ENCODE measurements around the gene EFHC1. TPM values are rescaled to one million over a fixed set of nuclear protein-coding genes. Genes with fewer than 3 reads are reported as not detected.

Gene EFHC1
- total RNA-seq, 1 experiment from 2014 or later: 24.6 TPM

GRCh38 chr6:52375780-52376556 is 44.2 kb upstream of the EFHC1 start:
- TF ChIP-seq REST (IDR thresholded peaks at IDR 0.05; ENCODE audit: insufficient read depth in 1 of 2, low read depth in 2 of 2, low read length in 1 of 2): no peak
- no peak for TF ChIP-seq SIN3A (IDR thresholded peaks at IDR 0.05; ENCODE audit: borderline replicate concordance, insufficient read depth, low read depth, low read length)
- TF ChIP-seq POLR2AphosphoS5 (IDR thresholded peaks at IDR 0.05; ENCODE audit: low read depth, low read length): no peak
- no peaks in the 10 kb centered on the region for H3K9me3 ChIP-seq (ENCODE audit: control insufficient read depth, insufficient read depth, low read depth, low read length)
- DNase-seq (ENCODE audit: low read depth, low spot score): no peak
- H3K4me3 ChIP-seq (ENCODE audit: low read depth in 2 of 2, low read length in 2 of 2): no peak overlapping the region
- intact Hi-C loops (cut with micrococcal nuclease; ENCODE audit: unreplicated experiment) (no loop called here), in situ Hi-C loops (cut with HindIII; ENCODE audit: low pct_unique_long_range_greater_than_20kb, low sequenced_read_pairs) (no loop called here)
- POLR2A ChIA-PET: no interaction called here
- H3K27ac ChIP-seq (ENCODE audit: low read length): no peak overlapping the region
- no peaks in the 10 kb centered on the region for H3K27me3 ChIP-seq (ENCODE audit: control insufficient read depth, insufficient read depth, low read length)
- H3K4me1 ChIP-seq (ENCODE audit: control insufficient read depth, insufficient read depth, low read length): no peaks in the 10 kb centered on the region
- no TSS peak for BruUV-seq (replicated peaks)
- ATAC-seq: no peak
- CTCF ChIA-PET: no interaction called here
- H3K36me3 ChIP-seq (ENCODE audit: control insufficient read depth, insufficient read depth, low read length): no peaks in the 10 kb centered on the region

- no peak for TF ChIP-seq POLR2AphosphoS5 (IDR thresholded peaks at IDR 0.05; ENCODE audit: low read depth, low read length)
- no peak for TF ChIP-seq CTCF (IDR thresholded peaks at IDR 0.05)
- TF ChIP-seq REST (IDR thresholded peaks at IDR 0.05; ENCODE audit: insufficient read depth in 1 of 2, low read depth in 2 of 2, low read length in 1 of 2): no peak
- no peak for TF ChIP-seq TCF7L2 (IDR thresholded peaks at IDR 0.05; ENCODE audit: low read depth, low read length)
- TF ChIP-seq SIN3A (IDR thresholded peaks at IDR 0.05; ENCODE audit: borderline replicate concordance, insufficient read depth, low read depth, low read length): no peak
- Histone ChIP-seq H3K4me1 (ENCODE audit: control insufficient read depth, insufficient read depth, low read length) (no peaks in the 10 kb centered on the region), H3K36me3 (ENCODE audit: control insufficient read depth, insufficient read depth, low read length) (no peaks in the 10 kb centered on the region), H3K9me3 (ENCODE audit: control insufficient read depth, insufficient read depth, low read depth, low read length) (no peaks in the 10 kb centered on the region), H3K27ac (ENCODE audit: low read length) (no peak overlapping the region), H3K27me3 (ENCODE audit: control insufficient read depth, insufficient read depth, low read length) (no peaks in the 10 kb centered on the region), H3K4me3 (ENCODE audit: low read depth in 2 of 2, low read length in 2 of 2) (no peak overlapping the region)
- intact Hi-C loops (cut with micrococcal nuclease; ENCODE audit: unreplicated experiment) (no loop called here), in situ Hi-C loops (cut with HindIII; ENCODE audit: low pct_unique_long_range_greater_than_20kb, low sequenced_read_pairs) (no loop called here)
- DNase-seq (ENCODE audit: low read depth, low spot score) (no peak), ATAC-seq (no peak)
- POLR2A ChIA-PET: no interaction called here
- no TSS peak for BruUV-seq (replicated peaks)
- CTCF ChIA-PET: no interaction called here
These were observed 43.4 kb upstream of the EFHC1 start for GRCh38 chr6:52376763-52377162.

Measured in Panc1 (cell line).